H9 (cell line): Measurements from ENCODE around the gene TSPEAR. TPM values are rescaled to one million over a fixed set of nuclear protein-coding genes. Genes with fewer than 3 reads are reported as not detected.

Source experiments
- DNase-seq: peaks from one replicate; pipeline ENCODE4 v3.0.0-alpha.2; 2017
- H2AFZ ChIP-seq: one replicate; pipeline ENCODE4 v1.6.1; 2013; ENCODE audit warnings: mild to moderate bottlenecking, low read length, control low read depth, moderate library complexity
- H2AK5ac ChIP-seq: 2 replicates; pipeline ENCODE4 v1.6.1; 2013; ENCODE audit warnings: low read length, control low read depth, mixed read lengths; ENCODE audit not compliant: insufficient read length
- H2BK120ac ChIP-seq: one replicate; pipeline ENCODE4 v1.6.1; 2013; ENCODE audit warnings: low read depth, mild to moderate bottlenecking, low read length, control low read depth, inconsistent platforms; ENCODE audit not compliant: poor library complexity, severe bottlenecking
- H2BK12ac ChIP-seq: 2 replicates; pipeline ENCODE4 v1.6.1; 2013; ENCODE audit warnings: low read length, control low read depth, mixed read lengths, low read depth; ENCODE audit not compliant: insufficient read length
- H2BK15ac ChIP-seq: 2 replicates; pipeline ENCODE4 v1.6.1; 2013; ENCODE audit warnings: low read depth, low read length, control low read depth
- H2BK20ac ChIP-seq: one replicate; pipeline ENCODE4 v1.6.1; 2013; ENCODE audit warnings: low read depth, mild to moderate bottlenecking, low read length, control low read depth, inconsistent platforms; ENCODE audit not compliant: poor library complexity, severe bottlenecking
- H2BK5ac ChIP-seq: 2 replicates; pipeline ENCODE4 v1.6.1; 2013; ENCODE audit warnings: low read length, control low read depth, mixed read lengths; ENCODE audit not compliant: insufficient read length
- H3K14ac ChIP-seq: 2 replicates; pipeline ENCODE4 v1.6.1; 2013; ENCODE audit warnings: low read length, control low read depth; ENCODE audit not compliant: insufficient read depth
- H3K18ac ChIP-seq: 2 replicates; pipeline ENCODE4 v1.6.1; 2013; ENCODE audit warnings: low read depth, mild to moderate bottlenecking, mixed read lengths, low read length, control low read depth; ENCODE audit not compliant: insufficient read length
- H3K23ac ChIP-seq: 2 replicates; pipeline ENCODE4 v1.6.1; 2013; ENCODE audit warnings: low read length, control low read depth, mixed read lengths, low read depth; ENCODE audit not compliant: insufficient read length
- H3K23me2 ChIP-seq: 2 replicates; pipeline ENCODE4 v1.6.1; 2013; ENCODE audit warnings: low read depth, mild to moderate bottlenecking, mixed read lengths, low read length, control low read depth; ENCODE audit not compliant: insufficient read length, poor library complexity, severe bottlenecking
- H3K27ac ChIP-seq: 2 replicates; pipeline ENCODE4 v1.5.1; 2013; ENCODE audit warnings: low read length, control low read depth, mixed read lengths, low read depth; ENCODE audit not compliant: insufficient read length
- H3K27me3 ChIP-seq: 2 replicates; pipeline ENCODE4 v1.6.1; 2013; ENCODE audit warnings: low read length, control low read depth, inconsistent platforms; ENCODE audit not compliant: insufficient read depth
- H3K4ac ChIP-seq: 2 replicates; pipeline ENCODE4 v1.6.1; 2013; ENCODE audit warnings: low read depth, mild to moderate bottlenecking, control low read depth, inconsistent platforms, low read length, moderate library complexity
- H3K4me1 ChIP-seq: 2 replicates; pipeline ENCODE4 v1.6.1; 2013; ENCODE audit warnings: low read length, control low read depth, inconsistent platforms; ENCODE audit not compliant: insufficient read depth
- H3K4me2 ChIP-seq: 2 replicates; pipeline ENCODE4 v1.6.1; 2013; ENCODE audit warnings: low read length, control low read depth, mixed read lengths; ENCODE audit not compliant: insufficient read length, insufficient read depth
- H3K56ac ChIP-seq: 2 replicates; pipeline ENCODE4 v1.6.1; 2013; ENCODE audit warnings: low read depth, mild to moderate bottlenecking, mixed read lengths, low read length, control low read depth; ENCODE audit not compliant: insufficient read length
- H3K79me1 ChIP-seq: 2 replicates; pipeline ENCODE4 v1.6.1; 2013; ENCODE audit warnings: low read depth, mild to moderate bottlenecking, moderate library complexity, low read length, control low read depth, inconsistent platforms; ENCODE audit not compliant: insufficient read depth, poor library complexity, severe bottlenecking
- H3K79me2 ChIP-seq: 2 replicates; pipeline ENCODE4 v1.6.1; 2013; ENCODE audit warnings: low read length, control low read depth, inconsistent platforms; ENCODE audit not compliant: insufficient read depth
- H3K9ac ChIP-seq: 2 replicates; pipeline ENCODE4 v1.6.1; 2013; ENCODE audit warnings: low read length, control low read depth, mixed read lengths; ENCODE audit not compliant: insufficient read length; ENCODE audit errors: extremely low read depth
- H3K9me3 ChIP-seq: one replicate; pipeline ENCODE4 v1.6.1; 2013; ENCODE audit warnings: low read depth, low read length, inconsistent platforms; ENCODE audit not compliant: control insufficient read depth
- H3T11ph ChIP-seq: one replicate; pipeline ENCODE4 v1.6.1; 2013; ENCODE audit warnings: mild to moderate bottlenecking, low read length, control low read depth, inconsistent platforms
- H4K20me1 ChIP-seq: one replicate; pipeline ENCODE4 v1.6.1; 2013; ENCODE audit not compliant: control insufficient read depth, insufficient read length, insufficient read depth
- H4K5ac ChIP-seq: 2 replicates; pipeline ENCODE4 v1.6.1; 2013; ENCODE audit warnings: low read depth, mild to moderate bottlenecking, mixed read lengths, low read length, control low read depth; ENCODE audit not compliant: insufficient read length
- H4K8ac ChIP-seq: replicated peaks from 2 replicates; pipeline ENCODE4 v1.6.1; 2013; ENCODE audit warnings: low read length, control low read depth, mixed read lengths, low read depth; ENCODE audit not compliant: insufficient read length
- H4K91ac ChIP-seq: 2 replicates; pipeline ENCODE4 v1.6.1; 2013; ENCODE audit warnings: low read depth, mild to moderate bottlenecking, moderate library complexity, mixed read lengths, low read length, control low read depth; ENCODE audit not compliant: insufficient read length
- H3K27ac Mint-ChIP-seq, 3 experiments: 2 replicates in 2 of 3; 3 replicates in 1 of 3; pipeline ENCODE4 v1.8.0; 2020 to 2021; ENCODE audit warnings: mixed read lengths in 3 of 3, mild to moderate bottlenecking in 1 of 3, moderate library complexity in 1 of 3
- H3K27me3 Mint-ChIP-seq: 2 replicates; pipeline ENCODE4 v1.8.0; 2021; ENCODE audit warnings: low read depth, mild to moderate bottlenecking, moderate library complexity, mixed read lengths
- H3K36me3 Mint-ChIP-seq, 3 experiments: 2 replicates in 2 of 3; 3 replicates in 1 of 3; pipeline ENCODE4 v1.8.0; 2020 to 2021; ENCODE audit warnings: low read depth in 3 of 3, mixed read lengths in 3 of 3; ENCODE audit not compliant: insufficient read depth in 1 of 3
- H3K4me1 Mint-ChIP-seq, 2 experiments: 2 replicates each; pipeline ENCODE4 v1.8.0; 2020; ENCODE audit warnings: mixed read lengths in 2 of 2
- H3K4me3 Mint-ChIP-seq, 2 experiments: 2 replicates in 1 of 2; 3 replicates in 1 of 2; pipeline ENCODE4 v1.8.0; 2020 to 2021; ENCODE audit warnings: mild to moderate bottlenecking in 2 of 2, mixed read lengths in 2 of 2, moderate library complexity in 1 of 2
- H3K9me3 Mint-ChIP-seq, 2 experiments: 2 replicates in 1 of 2; 3 replicates in 1 of 2; pipeline ENCODE4 v1.8.0; 2020; ENCODE audit warnings: mild to moderate bottlenecking in 2 of 2, mixed read lengths in 2 of 2, moderate library complexity in 1 of 2
- WGBS: extraction: QIAGEN DNeasy Blood & Tissue Kit; methylation state at CpG from one replicate; pipeline ENCODE4 v1.1.7; 2013; ENCODE audit warnings: missing lambda C conversion rate, low lambda C conversion rate, mixed read lengths; ENCODE audit not compliant: insufficient read length; ENCODE audit errors: extremely low coverage; 5-methylcytosine and 5-hydroxymethylcytosine counted together
- total RNA-seq: library from RNA; stranded (reverse); gene quantifications from 2 replicates; pipeline ENCODE4 v1.2.1, GENCODE V29; 2021
- TF ChIP-seq, protein P1 (sequence below): fragments of 200-600 bp; sonication (generic); conservative IDR thresholded peaks from 3 replicates; pipeline ENCODE4 v1.8.0; 2021; ENCODE audit warnings: antibody characterized with exemption, mild to moderate bottlenecking

Gene TSPEAR
- total RNA-seq, 1 experiment from 2014 or later, result 1.3 TPM

DNA sequence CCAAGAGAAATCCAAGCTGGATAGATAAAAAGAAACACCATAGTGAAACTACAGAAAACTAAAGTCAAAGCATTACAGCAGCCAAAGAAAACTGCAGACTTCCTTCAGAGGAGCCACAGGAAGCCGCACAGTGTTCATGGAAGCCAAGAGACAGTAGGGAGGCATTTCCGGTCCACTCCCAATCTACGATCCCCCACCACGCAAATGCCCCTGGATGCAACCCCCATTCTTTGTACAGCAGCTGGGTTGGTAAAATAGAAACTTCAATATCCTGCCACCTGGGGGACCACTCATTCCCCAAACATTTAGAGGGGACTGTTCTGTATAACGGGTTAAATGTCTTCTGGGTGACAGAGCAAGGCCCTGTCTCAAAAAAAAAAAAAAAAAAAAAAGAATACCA, 43.9 kb upstream of the TSPEAR start:
- Histone ChIP-seq H3K14ac (no peak overlapping the region), H3K27ac (no peak overlapping the region)
- peaks cover 18 to 32% of the 10 kb centered on the region in 2 experiments for H3K4me1 Mint-ChIP-seq

More for the DNA sequence above, 43.9 kb upstream of the TSPEAR start:
- H2BK12ac ChIP-seq, result no peak overlapping the region
- no peak overlapping the region for H3T11ph ChIP-seq
- no peak overlapping the region for H2AK5ac ChIP-seq
- Mint-ChIP-seq H3K27ac (no peak overlapping the region), H3K36me3 (peaks cover 5 to 15% (median 14%) of the 10 kb centered on the region in 3 experiments; a peak in 5 of 7 replicates), H3K9me3 (peaks cover 0 to 11% of the 10 kb centered on the region in 2 experiments; a peak in 4 of 5 replicates), H3K27me3 (peaks cover 18% of the 10 kb centered on the region), H3K4me3 (no peak overlapping the region)
- H3K9me3 ChIP-seq, result no peaks in the 10 kb centered on the region
- DNase-seq, result peak; percentile 8
- H3K23me2 ChIP-seq, result no peaks in the 10 kb centered on the region
- H2BK120ac ChIP-seq, result no peak overlapping the region
- no peak overlapping the region for H3K4me2 ChIP-seq
- TF ChIP-seq, protein P1, sequence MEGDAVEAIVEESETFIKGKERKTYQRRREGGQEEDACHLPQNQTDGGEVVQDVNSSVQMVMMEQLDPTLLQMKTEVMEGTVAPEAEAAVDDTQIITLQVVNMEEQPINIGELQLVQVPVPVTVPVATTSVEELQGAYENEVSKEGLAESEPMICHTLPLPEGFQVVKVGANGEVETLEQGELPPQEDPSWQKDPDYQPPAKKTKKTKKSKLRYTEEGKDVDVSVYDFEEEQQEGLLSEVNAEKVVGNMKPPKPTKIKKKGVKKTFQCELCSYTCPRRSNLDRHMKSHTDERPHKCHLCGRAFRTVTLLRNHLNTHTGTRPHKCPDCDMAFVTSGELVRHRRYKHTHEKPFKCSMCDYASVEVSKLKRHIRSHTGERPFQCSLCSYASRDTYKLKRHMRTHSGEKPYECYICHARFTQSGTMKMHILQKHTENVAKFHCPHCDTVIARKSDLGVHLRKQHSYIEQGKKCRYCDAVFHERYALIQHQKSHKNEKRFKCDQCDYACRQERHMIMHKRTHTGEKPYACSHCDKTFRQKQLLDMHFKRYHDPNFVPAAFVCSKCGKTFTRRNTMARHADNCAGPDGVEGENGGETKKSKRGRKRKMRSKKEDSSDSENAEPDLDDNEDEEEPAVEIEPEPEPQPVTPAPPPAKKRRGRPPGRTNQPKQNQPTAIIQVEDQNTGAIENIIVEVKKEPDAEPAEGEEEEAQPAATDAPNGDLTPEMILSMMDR, result no peak
- H4K20me1 ChIP-seq, result no peaks in the 10 kb centered on the region
- no peaks in the 10 kb centered on the region for H3K27me3 ChIP-seq
- H4K8ac ChIP-seq, result no peak overlapping the region
- no peak overlapping the region for H3K56ac ChIP-seq
- H3K4ac ChIP-seq, result no peak overlapping the region
- WGBS, result no CpG with 5 or more reads among the region's 5 CpGs
- H2BK5ac ChIP-seq, result no peak overlapping the region
- H2BK15ac ChIP-seq, result no peak overlapping the region
- no peak overlapping the region for H3K18ac ChIP-seq
- H3K79me2 ChIP-seq, result no peaks in the 10 kb centered on the region
- H4K5ac ChIP-seq, result no peak overlapping the region
- no peak overlapping the region for H3K9ac ChIP-seq
- H3K23ac ChIP-seq, result no peak overlapping the region
- no peak overlapping the region for H2BK20ac ChIP-seq
- H3K79me1 ChIP-seq, result no peaks in the 10 kb centered on the region
- H3K4me1 ChIP-seq, result peaks cover 3% of the 10 kb centered on the region; the same call in 1 of the 2 replicates
- H2AFZ ChIP-seq, result no peak overlapping the region
- H4K91ac ChIP-seq, result no peak overlapping the region
